ENCODE results near the gene FAM222B. TPM values are rescaled to one million over a fixed set of nuclear protein-coding genes. Genes with fewer than 3 reads are reported as not detected.
"Not testable (repeated sequence)": the region's sequence is repeated elsewhere in the genome, so short reads cannot be mapped to it uniquely, and the experiment has no call there.

FAM222B gene
- total RNA-seq, 1 donor from 2014 or later: 16.8 TPM

GRCh38 chr17:28794846-28795441 is 47.6 kb downstream of the FAM222B start:
- intact Hi-C loops (cut with micrococcal nuclease); ATAC-seq; DNase-seq: not testable (repeated sequence)

GRCh38 chr17:28792877-28793661 is 49.5 kb downstream of the FAM222B start:
- DNase-seq: no peak
- no peak for ATAC-seq
- intact Hi-C loops (cut with micrococcal nuclease): no loop called here

GRCh38 chr17:28788100-28788499 is 54.5 kb downstream of the FAM222B start:
- DNase-seq (no peak), ATAC-seq (no peak)
- intact Hi-C loops (cut with micrococcal nuclease): no loop called here

- intact Hi-C loops (cut with micrococcal nuclease): no loop called here
- DNase-seq (no peak), ATAC-seq (no peak)
Measured at GRCh38 chr17:28783161-28783560, 59.4 kb downstream of the FAM222B start.

- intact Hi-C loops (cut with micrococcal nuclease); ATAC-seq; DNase-seq: not testable (repeated sequence)
Measured at GRCh38 chr17:28779601-28780000, 63.0 kb downstream of the FAM222B start.

GRCh38 chr17:28777178-28777577 is 65.4 kb downstream of the FAM222B start:
- intact Hi-C loops (cut with micrococcal nuclease): no loop called here
- ATAC-seq (peak; percentile 31), DNase-seq (no peak)

GRCh38 chr17:28774206-28774605 is 68.4 kb downstream of the FAM222B start:
- DNase-seq (no peak), ATAC-seq (no peak)
- intact Hi-C loops (cut with micrococcal nuclease): no loop called here

GRCh38 chr17:28773736-28774135 is 68.9 kb downstream of the FAM222B start:
- intact Hi-C loops (cut with micrococcal nuclease): no loop called here
- no peak for ATAC-seq

GRCh38 chr17:28765038-28765437 is 77.6 kb downstream of the FAM222B start:
- no peak for DNase-seq
- intact Hi-C loops (cut with micrococcal nuclease): no loop called here

More at GRCh38 chr17:28773736-28774135, 68.9 kb downstream of the FAM222B start:
- no peak for DNase-seq

GRCh38 chr17:28763804-28764266 is 78.8 kb downstream of the FAM222B start:
- ATAC-seq: peak; percentile 36
- intact Hi-C loops (cut with micrococcal nuclease): no loop called here
- DNase-seq: no peak

More at GRCh38 chr17:28765038-28765437, 77.6 kb downstream of the FAM222B start:
- ATAC-seq: no peak

- intact Hi-C loops (cut with micrococcal nuclease): no loop called here
- DNase-seq (no peak), ATAC-seq (no peak)
Measured at GRCh38 chr17:28763137-28763799, 79.3 kb downstream of the FAM222B start.

- intact Hi-C loops (cut with micrococcal nuclease): no loop called here
- ATAC-seq: peak; percentile 75
- peak; percentile 77 for DNase-seq
Measured at GRCh38 chr17:28760601-28761562, 81.7 kb downstream of the FAM222B start.

- no peak for DNase-seq
- ATAC-seq: no peak
- intact Hi-C loops (cut with micrococcal nuclease): no loop called here
Measured at GRCh38 chr17:28759256-28759865, 83.2 kb downstream of the FAM222B start.

GRCh38 chr17:28758411-28759121 is 84.0 kb downstream of the FAM222B start:
- intact Hi-C loops (cut with micrococcal nuclease): no loop called here
- DNase-seq (no peak), ATAC-seq (no peak)

GRCh38 chr17:28756049-28756804 is 86.4 kb downstream of the FAM222B start:
- ATAC-seq (no peak), DNase-seq (no peak)
- intact Hi-C loops (cut with micrococcal nuclease): no loop called here

- no peak for DNase-seq
- intact Hi-C loops (cut with micrococcal nuclease): no loop called here
- no peak for ATAC-seq
Measured at GRCh38 chr17:28755486-28755885, 87.1 kb downstream of the FAM222B start.

All from left ventricle myocardium superior (tissue), 1 donor.